H9 (cell line): ENCODE data around the gene TIFAB. TPM values are rescaled to one million over a fixed set of nuclear protein-coding genes. Genes with fewer than 3 reads are reported as not detected.

Source experiments
- DNase-seq: peaks from one replicate; pipeline ENCODE4 v3.0.0-alpha.2; 2017
- H2AFZ ChIP-seq: one replicate; pipeline ENCODE4 v1.6.1; 2013; ENCODE audit warnings: mild to moderate bottlenecking, low read length, control low read depth, moderate library complexity
- H2AK5ac ChIP-seq: 2 replicates; pipeline ENCODE4 v1.6.1; 2013; ENCODE audit warnings: low read length, control low read depth, mixed read lengths; ENCODE audit not compliant: insufficient read length
- H2BK120ac ChIP-seq: one replicate; pipeline ENCODE4 v1.6.1; 2013; ENCODE audit warnings: low read depth, mild to moderate bottlenecking, low read length, control low read depth, inconsistent platforms; ENCODE audit not compliant: poor library complexity, severe bottlenecking
- H2BK12ac ChIP-seq: 2 replicates; pipeline ENCODE4 v1.6.1; 2013; ENCODE audit warnings: low read length, control low read depth, mixed read lengths, low read depth; ENCODE audit not compliant: insufficient read length
- H2BK15ac ChIP-seq: 2 replicates; pipeline ENCODE4 v1.6.1; 2013; ENCODE audit warnings: low read depth, low read length, control low read depth
- H2BK20ac ChIP-seq: one replicate; pipeline ENCODE4 v1.6.1; 2013; ENCODE audit warnings: low read depth, mild to moderate bottlenecking, low read length, control low read depth, inconsistent platforms; ENCODE audit not compliant: poor library complexity, severe bottlenecking
- H2BK5ac ChIP-seq: 2 replicates; pipeline ENCODE4 v1.6.1; 2013; ENCODE audit warnings: low read length, control low read depth, mixed read lengths; ENCODE audit not compliant: insufficient read length
- H3K14ac ChIP-seq: 2 replicates; pipeline ENCODE4 v1.6.1; 2013; ENCODE audit warnings: low read length, control low read depth; ENCODE audit not compliant: insufficient read depth
- H3K18ac ChIP-seq: 2 replicates; pipeline ENCODE4 v1.6.1; 2013; ENCODE audit warnings: low read depth, mild to moderate bottlenecking, mixed read lengths, low read length, control low read depth; ENCODE audit not compliant: insufficient read length
- H3K23ac ChIP-seq: 2 replicates; pipeline ENCODE4 v1.6.1; 2013; ENCODE audit warnings: low read length, control low read depth, mixed read lengths, low read depth; ENCODE audit not compliant: insufficient read length
- H3K23me2 ChIP-seq: 2 replicates; pipeline ENCODE4 v1.6.1; 2013; ENCODE audit warnings: low read depth, mild to moderate bottlenecking, mixed read lengths, low read length, control low read depth; ENCODE audit not compliant: insufficient read length, poor library complexity, severe bottlenecking
- H3K27ac ChIP-seq: 2 replicates; pipeline ENCODE4 v1.5.1; 2013; ENCODE audit warnings: low read length, control low read depth, mixed read lengths, low read depth; ENCODE audit not compliant: insufficient read length
- H3K27me3 ChIP-seq: 2 replicates; pipeline ENCODE4 v1.6.1; 2013; ENCODE audit warnings: low read length, control low read depth, inconsistent platforms; ENCODE audit not compliant: insufficient read depth
- H3K4ac ChIP-seq: 2 replicates; pipeline ENCODE4 v1.6.1; 2013; ENCODE audit warnings: low read depth, mild to moderate bottlenecking, control low read depth, inconsistent platforms, low read length, moderate library complexity
- H3K4me1 ChIP-seq: 2 replicates; pipeline ENCODE4 v1.6.1; 2013; ENCODE audit warnings: low read length, control low read depth, inconsistent platforms; ENCODE audit not compliant: insufficient read depth
- H3K4me2 ChIP-seq: 2 replicates; pipeline ENCODE4 v1.6.1; 2013; ENCODE audit warnings: low read length, control low read depth, mixed read lengths; ENCODE audit not compliant: insufficient read length, insufficient read depth
- H3K56ac ChIP-seq: 2 replicates; pipeline ENCODE4 v1.6.1; 2013; ENCODE audit warnings: low read depth, mild to moderate bottlenecking, mixed read lengths, low read length, control low read depth; ENCODE audit not compliant: insufficient read length
- H3K79me1 ChIP-seq: 2 replicates; pipeline ENCODE4 v1.6.1; 2013; ENCODE audit warnings: low read depth, mild to moderate bottlenecking, moderate library complexity, low read length, control low read depth, inconsistent platforms; ENCODE audit not compliant: insufficient read depth, poor library complexity, severe bottlenecking
- H3K79me2 ChIP-seq: 2 replicates; pipeline ENCODE4 v1.6.1; 2013; ENCODE audit warnings: low read length, control low read depth, inconsistent platforms; ENCODE audit not compliant: insufficient read depth
- H3K9ac ChIP-seq: 2 replicates; pipeline ENCODE4 v1.6.1; 2013; ENCODE audit warnings: low read length, control low read depth, mixed read lengths; ENCODE audit not compliant: insufficient read length; ENCODE audit errors: extremely low read depth
- H3K9me3 ChIP-seq: one replicate; pipeline ENCODE4 v1.6.1; 2013; ENCODE audit warnings: low read depth, low read length, inconsistent platforms; ENCODE audit not compliant: control insufficient read depth
- H3T11ph ChIP-seq: one replicate; pipeline ENCODE4 v1.6.1; 2013; ENCODE audit warnings: mild to moderate bottlenecking, low read length, control low read depth, inconsistent platforms
- H4K20me1 ChIP-seq: one replicate; pipeline ENCODE4 v1.6.1; 2013; ENCODE audit not compliant: control insufficient read depth, insufficient read length, insufficient read depth
- H4K5ac ChIP-seq: 2 replicates; pipeline ENCODE4 v1.6.1; 2013; ENCODE audit warnings: low read depth, mild to moderate bottlenecking, mixed read lengths, low read length, control low read depth; ENCODE audit not compliant: insufficient read length
- H4K8ac ChIP-seq: replicated peaks from 2 replicates; pipeline ENCODE4 v1.6.1; 2013; ENCODE audit warnings: low read length, control low read depth, mixed read lengths, low read depth; ENCODE audit not compliant: insufficient read length
- H4K91ac ChIP-seq: 2 replicates; pipeline ENCODE4 v1.6.1; 2013; ENCODE audit warnings: low read depth, mild to moderate bottlenecking, moderate library complexity, mixed read lengths, low read length, control low read depth; ENCODE audit not compliant: insufficient read length
- H3K27ac Mint-ChIP-seq, 3 experiments: 2 replicates in 2 of 3; 3 replicates in 1 of 3; pipeline ENCODE4 v1.8.0; 2020 to 2021; ENCODE audit warnings: mixed read lengths in 3 of 3, mild to moderate bottlenecking in 1 of 3, moderate library complexity in 1 of 3
- H3K27me3 Mint-ChIP-seq: 2 replicates; pipeline ENCODE4 v1.8.0; 2021; ENCODE audit warnings: low read depth, mild to moderate bottlenecking, moderate library complexity, mixed read lengths
- H3K36me3 Mint-ChIP-seq, 3 experiments: 2 replicates in 2 of 3; 3 replicates in 1 of 3; pipeline ENCODE4 v1.8.0; 2020 to 2021; ENCODE audit warnings: low read depth in 3 of 3, mixed read lengths in 3 of 3; ENCODE audit not compliant: insufficient read depth in 1 of 3
- H3K4me1 Mint-ChIP-seq, 2 experiments: 2 replicates each; pipeline ENCODE4 v1.8.0; 2020; ENCODE audit warnings: mixed read lengths in 2 of 2
- H3K4me3 Mint-ChIP-seq, 2 experiments: 2 replicates in 1 of 2; 3 replicates in 1 of 2; pipeline ENCODE4 v1.8.0; 2020 to 2021; ENCODE audit warnings: mild to moderate bottlenecking in 2 of 2, mixed read lengths in 2 of 2, moderate library complexity in 1 of 2
- H3K9me3 Mint-ChIP-seq, 2 experiments: 2 replicates in 1 of 2; 3 replicates in 1 of 2; pipeline ENCODE4 v1.8.0; 2020; ENCODE audit warnings: mild to moderate bottlenecking in 2 of 2, mixed read lengths in 2 of 2, moderate library complexity in 1 of 2
- WGBS: extraction: QIAGEN DNeasy Blood & Tissue Kit; methylation state at CpG from one replicate; pipeline ENCODE4 v1.1.7; 2013; ENCODE audit warnings: missing lambda C conversion rate, low lambda C conversion rate, mixed read lengths; ENCODE audit not compliant: insufficient read length; ENCODE audit errors: extremely low coverage; 5-methylcytosine and 5-hydroxymethylcytosine counted together
- total RNA-seq: library from RNA; stranded (reverse); gene quantifications from 2 replicates; pipeline ENCODE4 v1.2.1, GENCODE V29; 2021
- TF ChIP-seq, protein P1 (sequence below): fragments of 200-600 bp; sonication (generic); conservative IDR thresholded peaks from 3 replicates; pipeline ENCODE4 v1.8.0; 2021; ENCODE audit warnings: antibody characterized with exemption, mild to moderate bottlenecking

The TIFAB gene
- total RNA-seq, 1 experiment from 2014 or later: not detected

DNA sequence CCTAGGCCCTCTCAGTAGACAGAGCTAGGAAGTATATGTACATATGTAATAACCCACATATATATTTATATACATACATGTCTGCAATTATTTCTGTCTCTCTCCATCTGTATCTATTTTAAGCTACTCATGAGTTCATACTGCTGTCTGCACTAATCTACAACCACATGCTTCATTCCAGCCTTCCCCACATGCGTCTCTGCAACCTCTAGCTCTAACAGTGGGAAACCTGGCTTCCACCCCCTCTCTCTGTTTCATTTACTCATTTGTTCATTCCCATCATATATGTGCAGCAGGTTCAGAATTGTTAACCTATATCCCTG, 28.3 kb downstream of the TIFAB start:
- no peak overlapping the region for H3K18ac ChIP-seq
- H4K8ac ChIP-seq: no peak overlapping the region
- no peak overlapping the region for H3K4me2 ChIP-seq
- no peak overlapping the region for H3K56ac ChIP-seq
- no peak overlapping the region for H3K14ac ChIP-seq
- H2AFZ ChIP-seq: no peak overlapping the region
- no peaks in the 10 kb centered on the region for H3K79me1 ChIP-seq
- peaks cover 4% of the 10 kb centered on the region for H3K9me3 ChIP-seq
- H2AK5ac ChIP-seq: no peak overlapping the region
- H4K5ac ChIP-seq: no peak overlapping the region
- no peak overlapping the region for H4K91ac ChIP-seq
- peaks cover 58% of the 10 kb centered on the region for H3K27me3 Mint-ChIP-seq
- H3K23ac ChIP-seq: no peak overlapping the region
- no peak overlapping the region for H2BK120ac ChIP-seq
- H2BK5ac ChIP-seq: no peak overlapping the region
- no peaks in the 10 kb centered on the region for H3K79me2 ChIP-seq
- H4K20me1 ChIP-seq: no peaks in the 10 kb centered on the region
- H3T11ph ChIP-seq: no peak overlapping the region
- no peak overlapping the region for H3K27ac Mint-ChIP-seq
- no CpG with 5 or more reads among the region's 1 CpG for WGBS
- TF ChIP-seq, protein P1, sequence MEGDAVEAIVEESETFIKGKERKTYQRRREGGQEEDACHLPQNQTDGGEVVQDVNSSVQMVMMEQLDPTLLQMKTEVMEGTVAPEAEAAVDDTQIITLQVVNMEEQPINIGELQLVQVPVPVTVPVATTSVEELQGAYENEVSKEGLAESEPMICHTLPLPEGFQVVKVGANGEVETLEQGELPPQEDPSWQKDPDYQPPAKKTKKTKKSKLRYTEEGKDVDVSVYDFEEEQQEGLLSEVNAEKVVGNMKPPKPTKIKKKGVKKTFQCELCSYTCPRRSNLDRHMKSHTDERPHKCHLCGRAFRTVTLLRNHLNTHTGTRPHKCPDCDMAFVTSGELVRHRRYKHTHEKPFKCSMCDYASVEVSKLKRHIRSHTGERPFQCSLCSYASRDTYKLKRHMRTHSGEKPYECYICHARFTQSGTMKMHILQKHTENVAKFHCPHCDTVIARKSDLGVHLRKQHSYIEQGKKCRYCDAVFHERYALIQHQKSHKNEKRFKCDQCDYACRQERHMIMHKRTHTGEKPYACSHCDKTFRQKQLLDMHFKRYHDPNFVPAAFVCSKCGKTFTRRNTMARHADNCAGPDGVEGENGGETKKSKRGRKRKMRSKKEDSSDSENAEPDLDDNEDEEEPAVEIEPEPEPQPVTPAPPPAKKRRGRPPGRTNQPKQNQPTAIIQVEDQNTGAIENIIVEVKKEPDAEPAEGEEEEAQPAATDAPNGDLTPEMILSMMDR: no peak
- H3K9ac ChIP-seq: no peak overlapping the region
- H3K27me3 ChIP-seq: no peaks in the 10 kb centered on the region
- H3K9me3 Mint-ChIP-seq: peaks cover 9 to 10% of the 10 kb centered on the region in 2 experiments
- no peak overlapping the region for H3K27ac ChIP-seq
- H3K36me3 Mint-ChIP-seq: peaks cover 0 to 8% (median 3%) of the 10 kb centered on the region in 3 experiments; a peak in 4 of 7 replicates
- H2BK15ac ChIP-seq: no peak overlapping the region
- H3K4me3 Mint-ChIP-seq: no peak overlapping the region
- H3K4me1 Mint-ChIP-seq: no peaks in the 10 kb centered on the region
- no peak overlapping the region for H3K4ac ChIP-seq
- H3K23me2 ChIP-seq: no peaks in the 10 kb centered on the region
- H3K4me1 ChIP-seq: no peaks in the 10 kb centered on the region
- no peak for DNase-seq
- H2BK12ac ChIP-seq: no peak overlapping the region
- H2BK20ac ChIP-seq: no peak overlapping the region
